Liver (tissue), 9 donors: ENCODE data around the gene NFYC. TPM values are rescaled to one million over a fixed set of nuclear protein-coding genes. Genes with fewer than 3 reads are reported as not detected.

Experiments used
- DNase-seq: peaks from one replicate; pipeline ENCODE4 v3.0.0-alpha.2; 2017; ENCODE audit warnings: low spot score
- H3K27ac ChIP-seq, 2 donors: one replicate each; pipeline ENCODE4 v1.7.0; 2013; ENCODE audit warnings: inconsistent platforms in 2 of 2, low read length in 2 of 2, control low read depth in 1 of 2, low read depth in 1 of 2, mild to moderate bottlenecking in 1 of 2
- H3K27me3 ChIP-seq, 4 donors: one replicate each; pipeline versions ENCODE4 v1.6.1 to v1.7.0; 2013; ENCODE audit warnings: low read length in 3 of 4, inconsistent platforms in 1 of 4, mild to moderate bottlenecking in 1 of 4, moderate library complexity in 1 of 4; ENCODE audit not compliant: control insufficient read depth in 4 of 4, insufficient read depth in 4 of 4
- H3K36me3 ChIP-seq, 4 donors: one replicate each; pipeline versions ENCODE4 v1.6.1 to v1.7.0; 2013; ENCODE audit warnings: low read length in 3 of 4, mild to moderate bottlenecking in 3 of 4, low read depth in 1 of 4, moderate library complexity in 1 of 4; ENCODE audit not compliant: control insufficient read depth in 4 of 4, insufficient read depth in 3 of 4
- H3K4me1 ChIP-seq, 4 donors: one replicate each; pipeline versions ENCODE4 v1.6.1 to v1.7.0; 2013; ENCODE audit warnings: low read length in 3 of 4, mild to moderate bottlenecking in 3 of 4, moderate library complexity in 1 of 4; ENCODE audit not compliant: control insufficient read depth in 4 of 4, insufficient read depth in 4 of 4
- H3K4me3 ChIP-seq, 3 donors: one replicate each; pipeline versions ENCODE4 v1.6.1 to v1.7.0; 2013; ENCODE audit warnings: low read length in 3 of 3, control low read depth in 1 of 3, low read depth in 1 of 3, mild to moderate bottlenecking in 1 of 3
- H3K9ac ChIP-seq, 2 donors: one replicate each; pipeline ENCODE4 v1.7.0; 2013; ENCODE audit warnings: low read length in 2 of 2, mild to moderate bottlenecking in 2 of 2, moderate library complexity in 2 of 2, control low read depth in 1 of 2, low read depth in 1 of 2
- H3K9me3 ChIP-seq, 4 donors: one replicate each; pipeline versions ENCODE4 v1.6.1 to v1.7.0; 2013; ENCODE audit warnings: low read length in 3 of 4; ENCODE audit not compliant: control insufficient read depth in 4 of 4
- FOXA2 ChIP-seq: IDR thresholded peaks from 2 replicates; pipeline ENCODE4 v1.6.1; 2016; ENCODE audit warnings: antibody characterized with exemption
- GABPA ChIP-seq, 2 donors: IDR thresholded peaks in 1 of 2; conservative IDR thresholded peaks in 1 of 2; 2 replicates each; pipeline ENCODE4 v1.6.1; 2016; ENCODE audit warnings: antibody characterized with exemption in 2 of 2, mild to moderate bottlenecking in 1 of 2, moderate library complexity in 1 of 2
- HNF4A ChIP-seq, 2 donors: conservative IDR thresholded peaks; 2 replicates each; pipeline ENCODE4 v1.6.1; 2016; ENCODE audit warnings: antibody characterized with exemption in 2 of 2, mild to moderate bottlenecking in 2 of 2
- HNF4G ChIP-seq: IDR thresholded peaks from 2 replicates; pipeline ENCODE4 v1.6.1; 2016; ENCODE audit warnings: antibody characterized with exemption
- JUND ChIP-seq, 2 donors: IDR thresholded peaks; 2 replicates each; pipeline ENCODE4 v1.6.1; 2016; ENCODE audit warnings: antibody characterized with exemption in 2 of 2
- MAX ChIP-seq: IDR thresholded peaks from 2 replicates; pipeline ENCODE4 v1.6.1; 2016; ENCODE audit warnings: antibody characterized with exemption
- NR2F2 ChIP-seq: IDR thresholded peaks from 2 replicates; pipeline ENCODE4 v1.6.1; 2016; ENCODE audit warnings: antibody characterized with exemption
- REST ChIP-seq: IDR thresholded peaks from 2 replicates; pipeline ENCODE4 v1.6.1; 2016; ENCODE audit warnings: antibody characterized with exemption, mild to moderate bottlenecking
- RXRA ChIP-seq, 2 donors: IDR thresholded peaks; 2 replicates each; pipeline ENCODE4 v1.6.1; 2017 to 2018; ENCODE audit warnings: antibody characterized with exemption in 2 of 2, mild to moderate bottlenecking in 1 of 2
- SP1 ChIP-seq: IDR thresholded peaks from 2 replicates; pipeline ENCODE4 v1.6.1; 2018; ENCODE audit warnings: antibody characterized with exemption, mild to moderate bottlenecking
- YY1 ChIP-seq: IDR thresholded peaks from 2 replicates; pipeline ENCODE4 v1.6.1; 2016; ENCODE audit warnings: antibody characterized with exemption, mild to moderate bottlenecking
- ZBTB33 ChIP-seq: IDR thresholded peaks from 2 replicates; pipeline ENCODE4 v1.6.1; 2016; ENCODE audit warnings: antibody characterized with exemption
- WGBS: extraction: QIAGEN DNeasy Blood & Tissue Kit; methylation state at CpG from one replicate; pipeline ENCODE4 v1.1.7; 2013; 5-methylcytosine and 5-hydroxymethylcytosine counted together
- polyA plus RNA-seq, 2 donors: library from polyadenylated mRNA; stranded (reverse) in 1 of 2; unstranded in 1 of 2; fragments of 200-250 nt in 1 of 2; fragments of >200 nt in 1 of 2; fragmentation: Nextera tagmentation in 1 of 2; extraction: Ambion mirVana in 1 of 2; gene quantifications; one replicate each; pipeline versions ENCODE4 v1.2.1 to v1.2.3, GENCODE V29; 2013 to 2015
- total RNA-seq, 2 donors: library from RNA; depleted of rRNA; stranded (reverse); fragments of >200 nt; gene quantifications; one replicate each; pipeline ENCODE4 v1.2.3, GENCODE V29; 2014
- TF ChIP-seq, protein P1 (sequence below): IDR thresholded peaks from 2 replicates; pipeline ENCODE4 v1.6.1; 2016; ENCODE audit warnings: antibody characterized with exemption
- TF ChIP-seq, protein P2 (sequence below): fragments of 150-350 bp; IDR thresholded peaks from 2 replicates; pipeline ENCODE4 v1.5.1; 2017; ENCODE audit warnings: improper control_type of control experiment, low read depth, low read length; ENCODE audit not compliant: missing input control
- donor health status: healthy.
- donor health status: healthy.
- donor health status: healthy.
- donor health status: healthy.
- donor health status: healthy.

Gene NFYC
- total and polyA plus RNA-seq, 4 donors = 18.3 to 28.1 (median 26.8) TPM

GRCh38 chr1:40664167-40664537 is 27.4 kb upstream of the NFYC start:
- Histone ChIP-seq H3K9ac (no peak overlapping the region), H3K4me3 (no peak overlapping the region), H3K36me3 (no peaks in the 10 kb centered on the region), H3K9me3 (no peaks in the 10 kb centered on the region), H3K27me3 (no peaks in the 10 kb centered on the region), H3K27ac (no peak overlapping the region), H3K4me1 (peaks cover 3 to 10% (median 3%) of the 10 kb centered on the region in 4 donors)
- no peak for DNase-seq
- 97% methylated on average over 1 of the region's 1 CpG for WGBS
- no peak for TF ChIP-seq YY1
- no peak for TF ChIP-seq FOXA2
- TF ChIP-seq HNF4A (conservative IDR thresholded peaks at IDR 0.05) = no peak

- Histone ChIP-seq H3K9me3 (no peaks in the 10 kb centered on the region), H3K27me3 (no peaks in the 10 kb centered on the region), H3K4me3 (no peak overlapping the region), H3K4me1 (peaks cover 3 to 10% (median 3%) of the 10 kb centered on the region in 4 donors), H3K27ac (no peak overlapping the region), H3K9ac (no peak overlapping the region), H3K36me3 (no peaks in the 10 kb centered on the region)
- 73% methylated on average over 2 of the region's 2 CpGs for WGBS
- no peak for DNase-seq
- TF ChIP-seq, protein P1, sequence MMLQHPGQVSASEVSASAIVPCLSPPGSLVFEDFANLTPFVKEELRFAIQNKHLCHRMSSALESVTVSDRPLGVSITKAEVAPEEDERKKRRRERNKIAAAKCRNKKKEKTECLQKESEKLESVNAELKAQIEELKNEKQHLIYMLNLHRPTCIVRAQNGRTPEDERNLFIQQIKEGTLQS = no peak
- TF ChIP-seq GABPA (IDR thresholded peaks at IDR 0.05 in 1 of 2, conservative IDR thresholded peaks at IDR 0.05 in 1 of 2) (no peak), JUND (IDR thresholded peaks at IDR 0.05) (no peak), SP1 (no peak), HNF4G (no peak), HNF4A (conservative IDR thresholded peaks at IDR 0.05) (no peak), MAX (no peak), NR2F2 (no peak), RXRA (IDR thresholded peaks at IDR 0.05) (no peak), YY1 (no peak), ZBTB33 (no peak), REST (no peak)
- TF ChIP-seq, protein P2, sequence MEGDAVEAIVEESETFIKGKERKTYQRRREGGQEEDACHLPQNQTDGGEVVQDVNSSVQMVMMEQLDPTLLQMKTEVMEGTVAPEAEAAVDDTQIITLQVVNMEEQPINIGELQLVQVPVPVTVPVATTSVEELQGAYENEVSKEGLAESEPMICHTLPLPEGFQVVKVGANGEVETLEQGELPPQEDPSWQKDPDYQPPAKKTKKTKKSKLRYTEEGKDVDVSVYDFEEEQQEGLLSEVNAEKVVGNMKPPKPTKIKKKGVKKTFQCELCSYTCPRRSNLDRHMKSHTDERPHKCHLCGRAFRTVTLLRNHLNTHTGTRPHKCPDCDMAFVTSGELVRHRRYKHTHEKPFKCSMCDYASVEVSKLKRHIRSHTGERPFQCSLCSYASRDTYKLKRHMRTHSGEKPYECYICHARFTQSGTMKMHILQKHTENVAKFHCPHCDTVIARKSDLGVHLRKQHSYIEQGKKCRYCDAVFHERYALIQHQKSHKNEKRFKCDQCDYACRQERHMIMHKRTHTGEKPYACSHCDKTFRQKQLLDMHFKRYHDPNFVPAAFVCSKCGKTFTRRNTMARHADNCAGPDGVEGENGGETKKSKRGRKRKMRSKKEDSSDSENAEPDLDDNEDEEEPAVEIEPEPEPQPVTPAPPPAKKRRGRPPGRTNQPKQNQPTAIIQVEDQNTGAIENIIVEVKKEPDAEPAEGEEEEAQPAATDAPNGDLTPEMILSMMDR = no peak
Measured at GRCh38 chr1:40664791-40665190, 26.7 kb upstream of the NFYC start.
